ENCODE measurements around the gene JAKMIP3. TPM values are rescaled to one million over a fixed set of nuclear protein-coding genes. Genes with fewer than 3 reads are reported as not detected.
"Not testable (repeated sequence)": the region's sequence is repeated elsewhere in the genome, so short reads cannot be mapped to it uniquely, and the experiment has no call there.

The JAKMIP3 gene
- total and polyA plus RNA-seq, 4 experiments from 2014 or later, result 0.03 to 0.36 (median 0.29) TPM; not detected in 1

GRCh38 chr10:132075909-132076577 lies 10.3 kb downstream of the JAKMIP3 start:
- intact Hi-C loops (cut with micrococcal nuclease), result no loop called here
- Histone ChIP-seq H3K4me1 (ENCODE audit: insufficient read depth, low read length) (no peaks in the 10 kb centered on the region), H3K4me3 (ENCODE audit: low read length in 2 of 2) (no peak overlapping the region), H3K9me3 (ENCODE audit: control insufficient read depth in 1 of 2, low read length in 2 of 2) (no peaks in the 10 kb centered on the region), H3K27me3 (ENCODE audit: insufficient read depth, low read length) (no peaks in the 10 kb centered on the region), H3K27ac (ENCODE audit: low read depth, low read length) (no peak overlapping the region), H3K36me3 (ENCODE audit: insufficient read depth, low read length) (no peaks in the 10 kb centered on the region)
- Mint-ChIP-seq H3K4me1 (peaks cover 0 to 2% (median 0%) of the 10 kb centered on the region in 4 donors), H3K27ac (no peak overlapping the region), H3K36me3 (no peaks in the 10 kb centered on the region), H3K4me3 (no peak overlapping the region), H3K27me3 (peaks cover 7 to 12% of the 10 kb centered on the region in 2 donors), H3K9me3 (peaks cover 0 to 15% (median 3%) of the 10 kb centered on the region in 8 donors)
- ChIA-PET CTCF (ENCODE audit: partially characterized antibody) (no interaction called here), POLR2A (ENCODE audit: partially characterized antibody) (no interaction called here)
- DNase-seq, result no peak

GRCh38 chr10:132076578-132077081 lies 10.9 kb downstream of the JAKMIP3 start:
- no peak overlapping the region for H3K4me3 ChIP-seq (ENCODE audit: low read length in 2 of 2)
- no peaks in the 10 kb centered on the region for H3K27me3 ChIP-seq (ENCODE audit: insufficient read depth, low read length)
- no peaks in the 10 kb centered on the region for H3K36me3 ChIP-seq (ENCODE audit: insufficient read depth, low read length)
- ChIA-PET POLR2A (ENCODE audit: partially characterized antibody) (no interaction called here), CTCF (ENCODE audit: partially characterized antibody) (no interaction called here)
- intact Hi-C loops (cut with micrococcal nuclease), result no loop called here
- H3K27ac ChIP-seq (ENCODE audit: low read depth, low read length), result no peak overlapping the region
- no peak for DNase-seq
- peaks cover 0 to 2% (median 0%) of the 10 kb centered on the region in 4 donors for H3K4me1 Mint-ChIP-seq
- H3K27me3 Mint-ChIP-seq, result peaks cover 9 to 15% of the 10 kb centered on the region in 2 donors
- H3K27ac Mint-ChIP-seq, result no peak overlapping the region
- no peaks in the 10 kb centered on the region for H3K36me3 Mint-ChIP-seq
- no peak overlapping the region for H3K4me3 Mint-ChIP-seq
- peaks cover 0 to 15% (median 3%) of the 10 kb centered on the region in 8 donors for H3K9me3 Mint-ChIP-seq
- H3K9me3 ChIP-seq (ENCODE audit: control insufficient read depth in 1 of 2, low read length in 2 of 2), result no peaks in the 10 kb centered on the region
- no peaks in the 10 kb centered on the region for H3K4me1 ChIP-seq (ENCODE audit: insufficient read depth, low read length)

GRCh38 chr10:132077091-132077490 lies 11.3 kb downstream of the JAKMIP3 start:
- ChIA-PET POLR2A (ENCODE audit: partially characterized antibody) (no interaction called here), CTCF (ENCODE audit: partially characterized antibody) (no interaction called here)
- Histone ChIP-seq H3K36me3 (ENCODE audit: insufficient read depth, low read length) (no peaks in the 10 kb centered on the region), H3K27ac (ENCODE audit: low read depth, low read length) (no peak overlapping the region), H3K4me1 (ENCODE audit: insufficient read depth, low read length) (no peaks in the 10 kb centered on the region), H3K4me3 (ENCODE audit: low read length in 2 of 2) (no peak overlapping the region), H3K9me3 (ENCODE audit: control insufficient read depth in 1 of 2, low read length in 2 of 2) (no peaks in the 10 kb centered on the region), H3K27me3 (ENCODE audit: insufficient read depth, low read length) (no peaks in the 10 kb centered on the region)
- no peak for DNase-seq
- Mint-ChIP-seq H3K4me3 (no peak overlapping the region), H3K9me3 (peaks cover 0 to 15% (median 3%) of the 10 kb centered on the region in 8 donors), H3K27ac (no peak overlapping the region), H3K27me3 (peaks cover 9 to 17% of the 10 kb centered on the region in 2 donors), H3K4me1 (peaks cover 0 to 2% (median 0%) of the 10 kb centered on the region in 4 donors), H3K36me3 (no peaks in the 10 kb centered on the region)
- intact Hi-C loops (cut with micrococcal nuclease), result no loop called here

GRCh38 chr10:132078746-132079345 lies 13.1 kb downstream of the JAKMIP3 start:
- no peak for DNase-seq
- Mint-ChIP-seq H3K27me3 (peaks cover 11 to 20% of the 10 kb centered on the region in 2 donors), H3K9me3 (peaks cover 0 to 15% (median 4%) of the 10 kb centered on the region in 8 donors), H3K27ac (no peak overlapping the region), H3K4me1 (peaks cover 0 to 2% (median 0%) of the 10 kb centered on the region in 4 donors), H3K36me3 (no peaks in the 10 kb centered on the region), H3K4me3 (no peak overlapping the region)
- H3K4me3 ChIP-seq (ENCODE audit: low read length in 2 of 2), result no peak overlapping the region
- H3K27me3 ChIP-seq (ENCODE audit: insufficient read depth, low read length), result no peaks in the 10 kb centered on the region
- POLR2A ChIA-PET (ENCODE audit: partially characterized antibody), result no interaction called here
- intact Hi-C loops (cut with micrococcal nuclease), result no loop called here
- H3K27ac ChIP-seq (ENCODE audit: low read depth, low read length), result no peak overlapping the region
- no peaks in the 10 kb centered on the region for H3K4me1 ChIP-seq (ENCODE audit: insufficient read depth, low read length)
- H3K9me3 ChIP-seq (ENCODE audit: control insufficient read depth in 1 of 2, low read length in 2 of 2), result no peaks in the 10 kb centered on the region
- CTCF ChIA-PET (ENCODE audit: partially characterized antibody), result no interaction called here
- no peaks in the 10 kb centered on the region for H3K36me3 ChIP-seq (ENCODE audit: insufficient read depth, low read length)

GRCh38 chr10:132084384-132084783 lies 18.6 kb downstream of the JAKMIP3 start:
- CTCF ChIA-PET (ENCODE audit: partially characterized antibody); H3K4me1 Mint-ChIP-seq: not testable (repeated sequence)

GRCh38 chr10:132093236-132093635 lies 27.5 kb downstream of the JAKMIP3 start:
- Mint-ChIP-seq H3K9me3 (peaks cover 0 to 14% (median 4%) of the 10 kb centered on the region in 8 donors), H3K27me3 (peaks cover 33 to 45% of the 10 kb centered on the region in 2 donors)
- H3K27me3 ChIP-seq (ENCODE audit: insufficient read depth, low read length); H3K27ac Mint-ChIP-seq; POLR2A ChIA-PET (ENCODE audit: partially characterized antibody); CTCF ChIA-PET (ENCODE audit: partially characterized antibody); DNase-seq; H3K27ac ChIP-seq (ENCODE audit: low read depth, low read length); H3K4me3 Mint-ChIP-seq; intact Hi-C loops (cut with micrococcal nuclease); H3K36me3 ChIP-seq (ENCODE audit: insufficient read depth, low read length); H3K36me3 Mint-ChIP-seq; H3K4me3 ChIP-seq (ENCODE audit: low read length in 2 of 2); H3K4me1 Mint-ChIP-seq; H3K9me3 ChIP-seq (ENCODE audit: control insufficient read depth in 1 of 2, low read length in 2 of 2); H3K4me1 ChIP-seq (ENCODE audit: insufficient read depth, low read length): not testable (repeated sequence)

More at GRCh38 chr10:132084384-132084783, 18.6 kb downstream of the JAKMIP3 start:
- H3K36me3 Mint-ChIP-seq; H3K4me1 ChIP-seq (ENCODE audit: insufficient read depth, low read length); H3K4me3 Mint-ChIP-seq; POLR2A ChIA-PET (ENCODE audit: partially characterized antibody); H3K27ac ChIP-seq (ENCODE audit: low read depth, low read length); intact Hi-C loops (cut with micrococcal nuclease); DNase-seq; H3K4me3 ChIP-seq (ENCODE audit: low read length in 2 of 2); H3K9me3 ChIP-seq (ENCODE audit: control insufficient read depth in 1 of 2, low read length in 2 of 2); H3K36me3 ChIP-seq (ENCODE audit: insufficient read depth, low read length); H3K27me3 ChIP-seq (ENCODE audit: insufficient read depth, low read length); H3K27ac Mint-ChIP-seq: not testable (repeated sequence)
- Mint-ChIP-seq H3K27me3 (peaks cover 19 to 23% of the 10 kb centered on the region in 2 donors), H3K9me3 (peaks cover 0 to 19% (median 3%) of the 10 kb centered on the region in 8 donors)

GRCh38 chr10:132094581-132095234 lies 29.0 kb downstream of the JAKMIP3 start:
- intact Hi-C loops (cut with micrococcal nuclease), result no loop called here
- Histone ChIP-seq H3K36me3 (ENCODE audit: insufficient read depth, low read length) (no peaks in the 10 kb centered on the region), H3K27me3 (ENCODE audit: insufficient read depth, low read length) (no peaks in the 10 kb centered on the region), H3K27ac (ENCODE audit: low read depth, low read length) (no peak overlapping the region), H3K4me1 (ENCODE audit: insufficient read depth, low read length) (no peaks in the 10 kb centered on the region), H3K9me3 (ENCODE audit: control insufficient read depth in 1 of 2, low read length in 2 of 2) (no peaks in the 10 kb centered on the region), H3K4me3 (ENCODE audit: low read length in 2 of 2) (no peak overlapping the region)
- Mint-ChIP-seq H3K4me3 (no peak overlapping the region), H3K27ac (no peak overlapping the region), H3K4me1 (peaks cover 0 to 3% (median 0%) of the 10 kb centered on the region in 4 donors), H3K9me3 (peaks cover 0 to 8% (median 3%) of the 10 kb centered on the region in 8 donors), H3K36me3 (no peaks in the 10 kb centered on the region), H3K27me3 (peaks cover 31 to 46% of the 10 kb centered on the region in 2 donors)
- POLR2A ChIA-PET (ENCODE audit: partially characterized antibody), result no interaction called here
- CTCF ChIA-PET (ENCODE audit: partially characterized antibody), result no interaction called here
- DNase-seq, result no peak
